HG02970 (cell line): Measurements from ENCODE around the gene MDP1.

Experiments used
- ATAC-seq: cut with Tn5 transposase; IDR thresholded peaks from one replicate; pipeline ENCODE4 v1.9.1; 2021; ENCODE audit warnings: mild to moderate bottlenecking, moderate library complexity, moderate number of reproducible peaks; ENCODE audit not compliant: unreplicated experiment, low FRiP score

MDP1 gene

DNA sequence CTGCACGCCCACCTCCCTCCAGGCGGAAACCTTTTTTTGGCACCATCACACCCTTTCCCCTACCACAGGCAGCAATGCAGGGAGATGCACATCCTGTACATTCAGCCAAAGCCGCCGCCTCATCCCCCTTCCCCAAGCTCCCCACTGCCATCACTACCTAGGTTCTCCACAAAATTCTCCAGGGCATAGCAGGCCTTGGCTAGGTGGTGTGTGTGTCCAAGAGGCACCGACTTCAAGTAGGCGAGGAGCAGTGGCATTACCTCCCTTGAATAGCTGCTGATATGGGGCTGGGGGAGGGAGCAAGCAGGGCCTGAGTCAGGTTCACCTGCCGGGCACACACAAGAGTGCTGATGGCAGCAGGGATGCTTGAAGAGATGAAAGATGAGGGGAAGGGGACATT lies 30.8 kb downstream of the MDP1 start:
- no peak for ATAC-seq

DNA sequence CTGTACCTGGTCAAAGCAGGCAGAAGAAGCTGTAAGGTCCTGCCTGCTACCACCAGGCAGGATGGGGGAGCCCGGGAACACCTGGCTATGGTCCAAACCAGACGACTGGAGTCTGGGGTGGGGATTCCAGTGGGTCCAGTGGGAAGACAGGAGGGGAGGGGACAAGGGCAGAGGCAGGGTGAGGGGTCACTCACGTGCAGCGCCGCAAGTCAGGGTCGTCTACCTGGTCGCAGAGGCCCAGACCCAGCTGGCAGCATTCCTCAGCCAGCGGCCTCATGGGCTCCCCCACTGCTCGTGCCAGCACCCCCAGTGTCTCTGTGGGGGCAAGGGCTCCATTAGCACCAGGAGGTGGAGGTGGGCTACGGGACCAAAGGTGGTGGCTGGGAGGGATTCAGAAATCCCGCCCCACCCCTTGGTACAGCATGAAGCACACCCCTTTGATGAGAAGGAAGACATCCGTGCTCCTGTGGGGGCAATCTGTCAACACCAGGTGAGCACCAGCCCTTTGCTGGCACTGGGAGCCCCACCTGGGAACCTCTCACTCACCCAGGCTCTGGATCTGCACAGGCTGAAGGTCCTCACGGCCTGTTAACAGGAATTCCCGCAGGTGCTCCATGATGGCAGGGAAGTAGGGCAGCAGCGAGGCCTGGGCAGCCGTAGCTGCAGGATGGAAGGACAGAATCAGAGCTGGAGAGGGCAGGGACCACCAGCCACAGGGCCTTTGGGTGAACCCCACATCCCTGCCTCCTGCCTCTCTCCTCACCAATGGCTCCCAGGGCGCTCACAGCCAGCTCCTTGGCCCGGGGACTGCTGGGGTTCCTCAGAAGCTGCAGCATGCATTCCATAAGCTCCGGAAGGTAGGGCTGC lies 31.5 kb downstream of the MDP1 start:
- no peak for ATAC-seq

DNA sequence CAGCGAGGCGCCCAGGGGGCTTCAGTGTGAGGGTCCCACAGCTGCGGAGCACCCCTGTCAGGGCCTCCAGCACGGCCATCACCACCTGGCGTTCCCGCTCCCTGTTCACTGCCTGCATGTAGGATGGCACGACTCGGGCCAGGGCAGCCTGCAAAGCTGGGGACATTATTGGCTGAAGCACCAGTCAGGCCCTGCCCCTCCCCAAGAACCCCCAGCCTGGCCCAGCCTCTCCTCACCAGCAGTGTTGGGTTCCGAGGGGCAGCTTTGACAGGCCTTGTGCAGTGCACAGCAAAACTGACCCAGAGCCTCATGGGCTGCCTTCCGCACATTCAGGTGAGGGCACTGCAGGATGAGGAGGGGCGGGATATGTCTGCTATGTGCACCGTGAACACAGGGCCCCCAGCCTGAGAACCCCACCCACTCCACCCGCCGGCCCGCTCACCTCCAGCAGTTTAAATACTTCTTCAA lies 32.8 kb downstream of the MDP1 start:
- no peak for ATAC-seq

DNA sequence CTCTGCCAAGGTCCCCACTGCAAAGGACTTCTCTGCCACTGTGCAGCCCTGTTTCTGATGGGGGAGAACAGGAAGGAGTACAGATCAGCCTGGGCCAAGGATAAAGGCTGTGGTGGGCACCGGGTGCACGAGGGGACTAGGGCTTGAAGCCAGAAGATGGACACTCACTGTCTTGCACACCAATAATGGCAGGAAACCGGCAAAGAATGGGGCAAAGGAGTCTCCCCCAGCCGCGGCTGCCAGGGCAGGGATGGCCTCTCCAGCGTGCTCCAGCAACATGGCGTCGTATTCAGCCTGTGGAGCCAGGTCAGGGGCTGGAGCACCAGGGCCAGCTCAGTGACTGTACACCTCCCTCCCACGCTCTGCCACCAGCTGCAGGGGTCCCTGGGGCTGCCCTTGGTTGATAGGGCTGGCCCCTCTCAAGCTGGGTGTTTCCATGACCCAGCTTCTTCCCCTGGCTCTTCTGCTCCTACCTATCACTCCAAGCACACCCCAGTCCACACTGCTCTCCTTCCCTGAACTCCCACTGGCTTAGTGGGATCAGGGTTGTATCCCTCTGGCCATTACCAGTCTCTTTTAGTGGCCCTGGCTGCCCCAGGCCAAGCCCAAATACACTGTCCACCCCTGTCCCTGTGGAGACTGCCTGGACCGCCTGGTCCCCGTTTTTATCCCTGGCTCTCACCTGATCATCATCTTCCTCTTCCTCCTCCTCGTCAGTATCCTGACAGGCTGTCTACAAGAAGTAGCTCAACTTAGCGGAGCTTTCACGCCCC lies 33.6 kb downstream of the MDP1 start:
- ATAC-seq = no peak

DNA sequence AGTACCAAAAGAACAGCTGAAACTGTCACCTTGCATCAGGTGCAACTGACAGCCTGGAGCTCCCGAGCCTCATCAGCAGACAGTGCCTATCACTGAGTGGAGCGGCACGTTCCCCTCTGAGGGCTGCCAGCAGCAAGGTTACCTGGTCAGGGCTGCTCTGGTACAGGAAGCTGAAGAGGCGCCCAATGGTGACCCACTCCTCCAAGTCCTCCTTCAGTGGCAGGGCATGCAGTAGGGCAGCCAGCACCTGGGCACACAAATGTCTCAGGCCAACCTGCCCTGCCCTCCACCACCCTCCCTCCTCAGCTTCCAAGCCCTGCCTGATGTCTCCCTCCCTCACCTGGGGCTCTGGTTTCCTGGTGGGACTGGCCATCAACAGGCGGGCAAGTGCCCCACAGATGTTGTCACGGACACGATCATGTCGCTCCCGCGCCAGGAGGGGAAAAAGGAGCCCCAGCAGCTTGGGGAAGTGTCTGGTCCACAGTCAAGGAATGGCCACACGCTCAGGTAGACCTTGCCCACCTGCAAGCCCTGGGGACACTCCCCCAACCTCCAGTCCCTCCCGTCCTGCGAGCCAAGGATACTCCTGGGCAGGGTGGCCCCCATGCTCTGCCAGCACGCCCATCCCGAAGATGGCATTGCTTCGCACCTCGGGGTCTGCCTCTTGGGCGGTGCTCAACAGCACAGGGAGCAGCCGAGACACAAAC lies 34.3 kb downstream of the MDP1 start:
- ATAC-seq = no peak

DNA sequence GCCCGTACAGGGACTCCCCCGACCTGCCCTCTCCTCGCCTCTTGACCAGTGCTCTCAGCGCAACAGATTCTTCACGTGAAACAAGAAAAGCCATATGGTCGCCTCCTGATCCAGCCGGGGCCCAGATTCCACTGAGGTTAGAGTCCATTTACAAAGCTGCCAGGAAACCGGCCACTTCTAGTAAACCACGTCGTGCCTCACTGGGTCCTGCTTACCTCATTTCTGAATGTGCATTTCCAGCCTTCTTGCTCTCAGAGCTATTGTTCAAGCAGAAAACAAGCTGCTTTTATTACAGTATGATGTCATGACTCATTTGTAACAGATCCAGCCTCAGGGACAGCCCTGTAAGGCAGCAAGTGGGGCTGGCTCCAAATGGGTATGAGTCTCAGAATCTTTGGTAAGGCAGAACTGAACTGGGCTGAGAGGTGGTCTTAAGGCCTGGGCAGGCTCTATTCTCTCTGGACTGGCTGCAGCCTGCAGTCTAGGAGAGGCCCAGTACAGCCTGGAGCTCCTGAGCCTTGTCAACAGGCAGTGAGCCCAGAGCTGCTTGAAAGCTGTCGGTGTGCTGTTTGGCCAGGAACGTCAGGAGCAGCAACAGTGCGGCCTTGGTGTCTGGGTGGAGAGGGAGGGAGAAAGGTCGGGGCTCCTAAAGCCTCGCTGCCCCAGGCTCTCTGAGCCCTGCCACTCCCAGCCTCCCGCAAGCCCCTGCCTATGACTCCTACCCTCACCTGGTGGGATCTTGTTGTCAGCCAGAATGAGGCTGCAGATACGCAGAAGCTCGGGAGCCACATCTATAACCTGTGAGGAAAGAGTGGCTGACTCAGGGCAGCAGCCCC lies 35.7 kb downstream of the MDP1 start:
- ATAC-seq = no peak

DNA sequence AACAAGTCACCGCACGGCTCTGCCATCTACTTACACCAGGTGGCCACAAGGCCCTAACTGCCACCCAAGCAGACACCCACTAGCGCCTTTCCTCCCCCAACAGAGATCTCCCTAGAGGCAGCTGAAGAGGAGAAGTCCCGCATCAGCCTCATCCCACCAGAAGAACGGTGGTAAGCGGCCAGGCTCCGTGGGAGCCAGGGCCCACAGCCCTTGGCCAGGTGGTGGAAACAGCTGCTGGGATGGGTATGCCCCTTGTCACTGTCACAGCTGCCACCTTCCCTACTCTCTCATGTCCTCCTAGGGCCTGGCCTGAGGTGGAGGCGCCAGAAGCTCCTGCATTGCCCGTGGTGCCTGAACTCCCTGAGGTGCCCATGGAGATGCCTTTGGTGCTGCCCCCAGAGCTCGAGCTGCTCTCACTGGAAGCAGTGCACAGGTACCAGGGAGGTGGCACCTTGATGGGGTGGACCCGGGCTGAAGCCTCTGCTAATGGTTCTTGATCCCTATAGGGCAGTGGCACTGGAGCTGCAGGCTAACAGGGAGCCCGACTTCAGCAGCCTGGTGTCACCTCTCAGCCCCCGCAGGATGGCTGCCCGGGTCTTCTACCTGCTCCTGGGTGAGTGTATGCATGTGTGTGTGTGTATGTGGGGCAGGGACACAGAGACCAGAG lies 36.4 kb downstream of the MDP1 start:
- no peak for ATAC-seq

DNA sequence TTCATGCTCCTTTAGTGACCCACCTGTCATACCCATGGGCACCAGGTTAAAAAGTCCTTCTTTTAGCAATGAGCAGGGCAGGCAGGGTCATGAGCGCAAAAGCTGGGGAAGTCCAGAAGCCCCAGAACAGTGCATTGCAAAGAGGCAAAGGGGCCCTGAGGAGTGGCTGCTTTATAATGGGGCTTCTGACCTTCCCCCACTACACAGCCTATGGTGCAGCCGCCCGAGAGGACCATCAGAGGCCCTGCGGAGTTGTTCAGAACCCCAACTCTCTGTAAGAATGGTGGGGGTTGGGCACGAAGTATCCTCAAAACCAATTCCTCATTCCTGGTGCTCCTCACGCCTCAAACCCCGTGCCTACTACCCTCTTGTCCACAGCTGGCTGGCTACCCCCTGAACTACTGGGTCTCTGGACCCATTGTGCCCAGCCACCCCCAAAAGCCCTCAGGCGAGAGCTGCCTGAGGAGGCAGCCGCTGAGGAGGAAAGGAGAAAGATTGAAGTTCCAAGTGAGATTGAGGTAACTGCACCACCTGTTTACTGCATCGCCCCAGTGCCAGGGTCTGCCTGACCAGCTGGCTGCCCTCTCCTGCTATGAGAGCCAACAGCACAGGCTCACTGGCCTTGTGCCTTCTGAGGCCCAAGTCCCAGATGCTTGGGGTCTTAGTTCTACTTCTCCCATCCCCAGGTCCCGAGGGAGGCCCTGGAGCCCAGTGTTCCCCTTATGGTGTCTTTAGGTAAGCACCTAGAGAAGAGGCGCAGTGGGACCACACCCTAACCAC lies 37.3 kb downstream of the MDP1 start:
- no peak for ATAC-seq

DNA sequence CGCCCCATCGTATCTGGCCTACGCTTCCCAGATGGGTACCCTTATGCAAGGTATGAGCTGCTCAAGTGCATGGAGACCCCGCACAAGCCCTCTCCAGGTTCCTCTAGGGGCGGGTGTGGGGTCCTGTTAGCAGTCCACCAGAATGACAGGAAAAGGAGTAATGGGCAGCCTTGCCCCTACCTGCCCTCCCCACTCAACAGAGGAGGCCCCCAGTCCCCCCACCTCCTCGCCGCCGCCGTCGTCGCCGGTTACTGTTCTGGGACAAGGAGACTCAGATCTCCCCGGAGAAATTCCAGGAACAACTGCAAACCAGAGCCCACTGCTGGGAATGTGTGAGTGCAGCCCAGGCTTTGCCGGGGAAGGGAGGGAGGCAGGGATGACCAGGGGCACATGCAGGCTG lies 38.0 kb downstream of the MDP1 start:
- no peak for ATAC-seq

DNA sequence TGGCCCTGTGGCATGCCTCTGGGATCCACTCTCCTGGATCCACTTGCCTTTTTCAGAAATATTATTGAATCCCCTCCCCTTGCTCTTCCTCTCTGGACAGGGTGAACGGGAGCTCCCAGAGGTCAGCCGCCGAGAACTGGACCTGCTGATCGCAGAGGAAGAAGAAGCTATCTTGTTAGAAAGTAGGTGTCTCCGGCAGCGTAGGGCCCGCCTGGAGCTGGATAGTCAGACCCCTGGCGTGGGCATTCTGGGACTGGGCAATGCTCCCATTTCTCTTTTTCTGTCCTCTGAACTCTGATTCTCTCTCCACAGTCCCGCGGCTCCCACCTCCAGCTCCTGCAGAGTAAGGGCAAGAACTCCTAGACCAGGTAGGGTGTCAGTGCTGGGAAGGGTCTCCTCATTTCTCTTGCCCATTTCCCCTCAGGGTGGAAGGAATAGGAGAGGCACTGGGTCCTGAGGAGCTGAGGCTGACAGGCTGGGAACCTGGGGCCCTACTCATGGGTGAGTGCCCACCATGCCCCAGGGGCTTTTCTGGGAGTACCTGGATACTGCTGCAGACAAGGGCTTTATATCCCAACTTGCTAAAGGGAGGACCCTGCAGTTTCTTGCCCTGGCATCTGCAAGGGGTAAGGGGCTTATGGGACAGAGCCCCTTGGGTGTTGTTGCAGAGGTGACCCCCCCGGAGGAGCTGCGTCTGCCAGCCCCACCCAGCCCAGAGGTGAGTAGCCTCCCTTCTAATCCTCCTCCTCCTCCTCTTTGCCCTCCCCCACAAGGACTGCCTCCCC lies 38.6 kb downstream of the MDP1 start:
- no peak for ATAC-seq

DNA sequence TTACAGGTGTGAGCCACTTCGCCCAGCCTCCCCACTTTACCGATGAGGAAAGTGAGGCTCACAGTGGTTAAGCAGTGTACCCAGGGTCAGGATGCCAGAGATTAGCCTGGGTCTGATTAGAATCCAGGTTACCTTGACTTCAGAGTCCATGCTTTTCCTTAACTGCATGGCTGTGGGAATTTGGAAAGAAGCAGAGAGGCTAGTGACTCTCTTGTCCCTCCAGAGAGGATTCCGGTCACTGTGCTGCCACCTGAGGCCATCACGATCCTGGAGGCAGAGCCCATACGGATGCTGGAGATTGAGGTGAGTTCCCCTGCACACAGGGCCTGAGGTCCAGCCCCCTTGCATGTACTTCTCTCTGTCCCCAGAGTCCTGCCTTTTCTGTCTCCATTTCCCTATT lies 39.3 kb downstream of the MDP1 start:
- ATAC-seq = no peak

DNA sequence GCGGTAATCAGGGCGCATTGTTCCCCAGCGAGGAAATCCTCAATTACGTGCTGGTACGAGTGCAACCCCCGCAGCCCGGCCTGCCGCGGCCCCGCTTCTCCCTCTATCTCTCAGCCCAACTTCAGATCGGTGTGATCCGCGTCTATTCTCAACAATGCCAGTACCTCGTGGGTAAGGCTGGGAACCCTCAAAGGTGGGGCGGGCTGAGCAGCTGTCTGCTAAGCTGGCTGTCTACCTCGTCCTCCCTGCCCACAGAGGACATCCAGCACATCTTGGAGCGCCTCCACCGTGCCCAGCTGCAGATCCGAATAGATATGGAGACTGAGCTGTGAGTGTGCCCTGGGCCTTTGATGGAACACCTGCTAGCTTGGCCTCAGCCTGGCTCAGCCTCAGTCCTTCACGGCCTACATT lies 43.0 kb downstream of the MDP1 start:
- no peak for ATAC-seq

DNA sequence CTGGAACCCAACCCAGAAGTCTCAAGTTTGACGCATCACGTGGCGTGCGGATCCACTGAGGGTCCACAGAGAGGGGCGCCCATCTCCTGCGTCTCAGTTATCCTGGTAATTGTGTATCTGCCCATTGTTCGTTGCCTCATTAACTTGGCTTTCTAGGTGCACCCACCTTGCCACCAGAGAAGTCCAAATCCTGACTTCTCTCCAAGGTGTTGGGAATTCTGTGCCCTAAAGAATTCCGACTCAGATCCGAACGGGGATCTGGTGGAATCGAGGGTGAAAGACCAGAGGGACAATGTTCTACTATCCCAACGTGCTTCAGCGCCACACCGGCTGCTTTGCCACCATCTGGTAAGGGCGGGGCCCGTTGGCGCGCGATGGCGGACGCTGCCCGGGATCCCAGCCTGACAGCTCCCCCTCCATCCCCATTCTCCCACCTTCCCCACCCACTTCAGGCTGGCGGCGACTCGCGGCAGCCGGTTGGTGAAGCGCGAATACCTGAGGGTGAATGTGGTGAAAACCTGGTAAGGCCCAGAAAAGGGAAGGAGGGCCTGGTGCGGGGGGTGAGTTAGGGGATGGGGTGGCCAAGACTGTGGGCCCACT lies 43.5 kb downstream of the MDP1 start:
- no peak for ATAC-seq

DNA sequence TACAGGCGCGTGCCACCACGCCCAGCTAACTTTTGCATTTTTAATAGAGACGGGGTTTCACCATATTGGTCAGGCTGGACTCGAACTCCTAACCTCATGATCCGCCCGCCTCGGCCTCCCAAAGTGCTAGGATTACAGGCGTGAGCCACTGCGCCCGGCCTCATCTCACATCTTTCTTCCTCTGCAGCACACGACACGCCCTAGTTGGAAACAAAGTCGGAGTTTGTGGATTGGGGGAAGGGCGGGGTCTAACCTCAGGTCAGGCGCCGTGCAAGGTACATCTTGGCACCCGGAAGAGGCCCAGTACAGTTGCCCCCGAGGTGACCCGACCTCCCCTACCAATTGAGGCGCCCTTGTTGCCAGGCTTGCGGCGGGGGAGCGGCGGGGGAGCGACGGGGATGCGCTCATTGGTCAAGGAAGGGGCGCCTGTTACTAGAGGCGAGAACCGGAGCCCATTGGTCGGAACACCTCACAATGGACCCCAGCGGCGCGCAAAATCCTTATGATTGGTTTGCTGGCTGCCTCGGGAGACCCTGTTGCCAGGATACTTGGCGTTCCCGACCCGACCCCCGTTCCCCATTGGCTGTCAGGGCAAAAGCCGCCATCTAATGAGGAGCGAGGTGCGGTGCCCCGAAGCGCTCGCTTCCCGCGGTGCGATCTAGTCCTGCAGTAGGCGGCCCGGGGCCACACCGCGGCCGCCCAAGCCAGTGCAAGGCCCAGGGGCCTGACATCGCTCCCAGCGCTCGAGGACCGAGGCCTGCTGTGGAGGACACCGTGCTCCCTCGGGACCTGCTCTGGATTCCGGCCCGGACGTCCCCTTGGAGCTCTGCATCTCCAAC lies 44.2 kb downstream of the MDP1 start, which contains the start of gene REC8:
TSS of gene REC8 (plus strand) at position 659 of the 839 bp plus-strand sequence. CDS start 473 bp downstream, outside the sequence.
- peak; percentile 69 for ATAC-seq

DNA sequence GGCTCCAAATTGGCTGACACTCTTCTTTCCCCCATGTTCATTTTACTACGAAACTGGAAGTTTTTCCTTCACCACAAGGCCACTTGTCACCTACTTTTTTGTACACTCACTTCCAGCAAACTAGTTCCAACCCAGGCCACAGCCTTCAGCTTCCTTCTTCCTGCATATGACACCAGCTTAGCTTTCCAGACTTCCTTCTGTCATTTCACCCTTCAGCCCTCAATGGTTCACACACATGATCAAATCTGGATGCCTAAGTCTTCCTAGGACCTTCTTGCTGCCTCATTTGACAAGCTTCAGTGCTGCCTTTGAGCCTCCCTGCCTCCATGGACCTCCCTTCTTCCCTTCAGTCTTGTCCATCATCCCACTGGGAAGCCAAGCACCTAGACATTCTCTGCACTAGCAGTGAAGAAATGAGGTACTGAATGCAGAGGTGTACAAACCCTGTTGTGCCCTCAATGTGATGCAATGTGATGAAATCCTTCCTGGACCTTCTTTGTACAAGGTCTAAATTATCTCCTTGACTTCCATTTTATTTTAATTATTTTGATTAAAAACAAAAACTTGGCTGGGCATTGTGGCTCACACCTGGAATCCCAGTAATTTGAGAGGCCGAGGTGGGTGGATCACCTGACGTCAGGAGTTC lies 48.3 kb downstream of the MDP1 start:
- ATAC-seq = no peak

DNA sequence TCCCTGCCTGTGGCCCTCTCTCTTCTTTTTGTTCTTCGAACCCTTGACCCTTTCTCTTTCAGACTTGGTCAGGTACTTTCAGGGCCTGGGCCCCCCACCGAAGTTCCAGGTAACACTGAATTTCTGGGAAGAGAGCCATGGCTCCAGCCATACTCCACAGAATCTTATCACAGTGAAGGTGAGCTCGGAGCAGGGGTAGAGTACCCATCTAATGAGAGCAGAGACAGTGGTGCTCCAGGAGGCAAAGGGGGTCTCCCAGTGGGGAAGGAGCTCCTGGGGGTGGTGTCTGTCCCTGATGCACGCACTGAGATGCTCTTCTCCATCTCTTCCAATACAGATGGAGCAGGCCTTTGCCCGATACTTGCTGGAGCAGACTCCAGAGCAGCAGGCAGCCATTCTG lies 50.1 kb downstream of the MDP1 start:
- no peak for ATAC-seq
